Inflammatory macrophage (primary cell): ENCODE data around the gene SPRED1.

Experiments used
- DNase-seq, 2 donors: peaks; one replicate each; pipeline ENCODE4 v3.0.0-alpha.2; 2020 to 2022

The SPRED1 gene

DNA sequence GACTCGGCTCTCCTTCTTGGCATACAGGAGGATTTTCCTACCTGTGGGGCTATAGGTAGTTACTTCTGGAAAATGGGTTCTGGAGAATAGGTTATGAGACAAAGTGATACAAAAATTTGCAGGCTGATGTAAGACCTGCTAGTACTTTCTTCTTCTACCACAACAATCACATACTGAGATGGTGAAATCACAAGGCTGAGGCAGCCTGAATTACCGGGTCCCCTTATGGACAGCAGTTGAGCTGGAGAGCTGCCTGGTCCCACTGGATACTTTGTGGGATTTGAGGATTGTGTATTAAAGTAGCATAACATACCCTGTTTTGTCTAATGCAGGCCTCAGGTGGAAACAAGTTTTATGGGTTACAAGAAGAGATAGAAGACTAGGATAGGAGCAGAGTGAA, 114.8 kb downstream of the SPRED1 start:
- no peak for DNase-seq

DNA sequence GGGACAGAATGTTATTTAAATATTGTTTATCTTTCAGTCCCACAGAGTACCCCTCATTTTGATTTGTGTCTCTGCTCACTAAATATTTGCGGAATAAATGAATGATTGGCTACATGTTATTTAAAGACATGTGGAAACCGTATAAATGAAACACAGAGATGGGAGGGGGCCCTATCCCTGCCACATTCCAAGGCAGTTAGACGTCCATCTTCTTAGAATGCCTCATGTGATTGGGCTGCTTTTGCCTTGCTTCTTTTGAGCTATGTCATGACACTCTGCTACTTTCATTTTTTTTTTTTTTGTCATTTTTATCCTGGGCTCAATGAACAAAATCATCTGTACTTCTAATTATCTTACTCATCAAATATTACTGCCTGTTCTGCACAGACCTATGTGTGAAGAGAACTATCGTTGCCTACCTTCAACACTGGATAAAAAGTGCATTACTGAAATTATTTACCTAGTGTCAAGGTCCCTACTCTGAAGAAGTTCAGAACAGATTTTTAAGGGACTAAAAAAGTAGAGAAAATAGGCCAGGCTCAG, 117.4 kb downstream of the SPRED1 start:
- DNase-seq: no peak

GRCh38 chr15:38373016-38373415, 120.4 kb downstream of the SPRED1 start:
- no peak for DNase-seq

GRCh38 chr15:38374029-38374428, 121.4 kb downstream of the SPRED1 start:
- DNase-seq: no peak

DNA sequence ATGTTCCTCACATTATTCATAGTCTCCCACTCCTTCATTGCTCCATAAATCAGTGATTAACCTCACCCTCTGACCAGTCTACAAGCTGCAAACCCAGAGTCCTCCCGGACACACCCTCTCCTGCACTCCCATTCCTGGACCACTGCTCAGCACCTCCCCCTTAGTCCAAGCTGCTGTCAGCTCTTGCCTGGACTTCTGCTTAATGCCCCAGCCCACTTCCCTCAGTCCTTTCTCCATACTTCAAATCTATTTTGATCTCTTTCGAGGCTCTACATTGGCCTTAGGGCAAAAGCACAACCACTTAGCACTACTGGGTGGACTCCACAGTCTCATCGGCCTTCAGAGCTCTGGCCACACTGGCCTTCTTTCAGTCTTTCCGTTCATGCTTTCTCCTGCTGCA, 121.9 kb downstream of the SPRED1 start:
- DNase-seq: no peak

GRCh38 chr15:38376081-38376480, 123.4 kb downstream of the SPRED1 start:
- DNase-seq: no peak

GRCh38 chr15:38377636-38378035, 125.0 kb downstream of the SPRED1 start:
- DNase-seq: no peak

DNA sequence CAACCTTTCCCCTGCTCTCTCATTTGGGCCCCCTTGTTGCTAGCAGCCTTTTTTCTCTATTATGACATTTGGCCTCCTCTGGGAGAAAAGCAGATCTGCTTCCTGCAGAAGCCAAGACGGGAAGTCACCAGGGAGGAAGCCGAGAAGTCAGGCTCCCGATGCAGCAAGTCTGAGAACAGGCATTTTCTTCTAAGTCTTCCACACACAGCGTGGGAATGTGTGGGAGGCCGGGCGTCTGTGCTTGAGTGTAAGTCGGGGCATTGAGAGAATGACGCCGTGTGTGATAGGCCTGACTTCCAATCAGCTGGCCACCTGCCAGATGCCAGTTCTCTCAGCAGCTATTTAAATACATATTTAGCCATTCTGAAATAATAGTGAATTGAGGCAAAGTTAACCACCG, 125.5 kb downstream of the SPRED1 start:
- peak; percentile 56 to 83 for DNase-seq

- peak; percentile 45 to 47 for DNase-seq
These were observed 137.4 kb downstream of the SPRED1 start for GRCh38 chr15:38389924-38390542.

GRCh38 chr15:38391191-38391590, 138.6 kb downstream of the SPRED1 start:
- DNase-seq: no peak

DNA sequence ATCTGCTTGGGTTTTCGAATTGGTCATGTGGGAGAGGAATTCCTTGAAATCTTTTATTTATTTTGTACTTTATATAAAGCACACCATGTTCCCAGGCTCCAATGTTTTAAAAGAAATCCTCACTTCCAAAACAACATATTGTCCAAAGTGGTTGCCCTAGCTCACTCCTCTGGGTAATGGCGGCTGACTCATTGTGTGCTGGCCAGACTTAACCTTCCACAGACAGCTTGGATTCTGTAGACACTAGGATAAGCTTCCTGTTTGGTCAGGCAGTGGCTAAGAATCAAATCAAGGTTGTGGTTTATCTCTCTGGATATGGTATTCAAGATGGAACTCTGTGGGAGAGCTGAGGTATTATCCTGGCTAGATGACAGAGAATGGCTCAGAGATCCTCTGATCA, 145.5 kb downstream of the SPRED1 start:
- peak in 1 of 2 donors; percentile 15 for DNase-seq

DNA sequence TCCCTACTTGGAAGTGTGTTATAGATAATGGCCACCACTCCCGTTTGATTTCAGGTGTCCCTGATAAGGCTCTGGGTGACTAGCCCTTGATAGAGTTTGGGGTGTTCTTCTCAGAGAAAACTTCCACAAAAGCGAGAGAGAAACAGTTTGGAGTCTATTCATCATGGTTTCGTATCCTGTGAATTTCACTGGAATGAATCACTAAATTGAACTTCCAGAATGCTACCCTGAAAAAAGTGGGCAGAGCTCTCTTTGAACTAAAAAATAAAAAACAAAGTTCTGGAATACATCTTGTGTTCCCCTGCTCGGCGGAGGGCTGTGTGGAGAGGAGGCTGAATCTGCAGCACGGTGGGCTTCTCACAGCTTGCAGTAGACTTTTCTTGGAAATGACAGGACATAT, 148.5 kb downstream of the SPRED1 start:
- DNase-seq: no peak

DNA sequence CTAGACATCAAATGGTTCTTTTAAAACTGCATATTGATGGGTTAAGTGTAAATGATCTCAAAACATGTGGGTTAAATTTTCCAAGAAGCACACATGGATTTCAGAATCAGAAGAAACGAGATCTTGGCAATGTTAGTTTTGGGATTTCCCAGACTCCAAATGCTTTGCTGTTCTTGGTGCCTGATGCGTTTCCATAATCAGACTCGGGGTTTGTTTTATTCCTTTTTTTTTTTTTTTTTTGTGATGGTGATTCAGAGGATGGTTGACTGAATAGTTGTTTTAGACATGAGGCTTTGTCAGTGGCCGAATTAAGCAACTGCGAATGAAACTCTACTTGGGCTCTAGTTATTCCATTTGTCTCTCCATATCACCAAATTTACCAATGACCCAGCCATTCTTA, 149.1 kb downstream of the SPRED1 start:
- no peak for DNase-seq

DNA sequence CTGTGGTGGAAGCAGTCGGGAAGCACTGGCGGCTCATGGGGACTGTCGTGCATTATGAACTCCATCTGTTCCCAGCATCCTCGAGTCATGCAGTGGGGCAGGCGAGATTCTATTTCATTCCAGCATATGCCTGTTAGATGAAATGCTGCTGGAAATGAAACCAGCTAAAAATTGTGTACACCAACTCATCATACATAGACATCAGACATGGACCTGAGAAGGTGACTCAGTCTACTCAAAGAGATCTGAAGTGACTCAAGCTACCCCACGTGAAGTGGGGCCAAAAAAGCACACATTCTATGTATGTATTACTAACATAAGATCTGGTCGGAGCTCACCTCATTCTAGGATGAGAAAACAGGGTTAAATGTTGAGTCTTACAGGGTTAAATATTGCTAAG, 153.8 kb downstream of the SPRED1 start:
- no peak for DNase-seq
